HuH-7 (cell line): ENCODE measurements around the gene ARHGAP4.
A peak's percentile ranks its signal among the peaks of the same experiment; 100 is the strongest.

Experiments used
- DNase-seq: peaks from one replicate; pipeline ENCODE4 v3.0.0; 2011; ENCODE audit warnings: low spot score

The ARHGAP4 gene

DNA sequence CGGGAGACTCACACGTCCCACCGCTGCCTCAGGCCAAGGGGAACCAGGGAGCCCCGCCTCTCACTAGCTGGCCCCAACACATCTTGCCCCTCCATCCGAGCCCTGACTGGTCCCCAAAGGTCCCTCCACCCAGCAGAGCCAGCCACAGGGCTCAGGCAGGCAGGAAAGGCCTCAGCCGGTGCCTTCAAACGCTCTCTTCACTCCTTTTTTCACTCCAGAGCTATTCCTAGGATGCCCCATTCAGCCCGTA is 1.5 kb upstream of the ARHGAP4 start:
- DNase-seq, result no peak

DNA sequence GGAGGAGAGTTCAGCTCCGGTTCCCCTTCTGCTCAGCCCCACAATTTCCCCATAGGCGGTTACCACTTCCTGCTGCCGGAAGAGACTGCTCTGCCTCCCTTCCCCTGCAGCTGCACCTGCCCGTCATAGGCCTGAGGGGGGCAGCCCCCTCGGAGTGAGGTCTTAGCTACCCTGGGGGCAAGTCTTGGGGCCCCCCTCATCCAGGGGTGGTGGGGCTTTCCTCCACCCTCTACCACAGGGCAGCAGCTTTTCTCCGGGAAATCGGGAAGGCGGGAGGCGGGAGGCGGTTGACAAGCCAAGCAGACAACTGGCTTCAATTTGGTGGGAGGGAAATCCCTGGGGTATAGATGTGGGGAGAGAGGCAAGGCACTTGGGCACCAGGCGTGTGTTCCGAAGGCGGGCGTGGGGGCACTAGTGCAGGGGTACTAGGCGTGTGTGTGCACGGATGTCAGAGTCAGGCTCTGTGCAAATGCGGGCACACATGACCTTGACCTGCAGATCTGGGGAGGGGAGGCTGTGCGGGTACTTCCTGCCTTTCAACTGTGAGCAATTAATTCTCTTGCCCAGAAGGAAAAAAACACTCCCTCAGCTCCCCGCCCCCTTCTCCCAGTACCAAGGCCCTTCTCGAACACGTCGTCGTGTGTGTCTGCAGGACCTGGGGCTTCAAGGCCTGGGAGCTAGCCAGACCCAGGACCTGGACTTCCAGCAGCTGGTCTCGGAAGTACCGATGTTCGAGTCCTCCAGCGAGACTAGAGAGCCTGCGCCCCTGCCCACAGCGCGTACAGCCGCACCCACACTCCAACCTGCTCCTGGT is 1.0 kb upstream of the ARHGAP4 start:
- no peak for DNase-seq

DNA sequence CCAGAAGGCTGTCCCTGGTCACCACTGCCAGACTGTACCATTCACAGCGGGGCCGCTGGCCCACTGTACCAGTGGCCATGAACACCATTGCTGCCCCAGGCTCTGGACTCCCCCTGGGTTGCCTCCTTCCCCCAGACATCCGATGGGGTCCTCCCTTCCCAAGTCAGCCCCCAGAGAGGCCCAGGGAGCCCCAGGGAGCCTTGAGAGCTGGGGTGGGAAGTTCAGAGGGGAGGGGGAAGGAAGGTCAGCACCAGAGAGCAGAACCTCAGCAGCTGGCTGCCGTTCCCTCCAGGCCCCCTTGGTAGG is 441 bp upstream of the ARHGAP4 start:
- DNase-seq, result no peak

DNA sequence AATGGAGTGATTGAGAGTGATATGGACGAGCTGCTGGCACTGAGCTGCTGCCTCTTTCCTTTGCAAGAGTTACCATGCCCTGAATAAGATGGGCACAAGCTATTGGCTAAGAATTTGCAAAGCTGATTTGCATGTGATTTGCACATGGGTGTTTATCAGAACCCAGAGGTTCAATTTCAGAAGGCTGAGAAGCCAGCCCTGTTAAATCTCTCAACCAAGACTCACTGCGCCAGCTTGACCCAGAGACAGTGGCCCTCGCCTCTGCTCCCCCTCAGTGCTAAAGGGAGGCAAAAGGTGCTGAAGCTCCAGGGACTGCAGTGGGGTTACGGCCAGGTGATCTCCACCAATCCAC is 701 bp downstream of the ARHGAP4 start:
- no peak for DNase-seq

DNA sequence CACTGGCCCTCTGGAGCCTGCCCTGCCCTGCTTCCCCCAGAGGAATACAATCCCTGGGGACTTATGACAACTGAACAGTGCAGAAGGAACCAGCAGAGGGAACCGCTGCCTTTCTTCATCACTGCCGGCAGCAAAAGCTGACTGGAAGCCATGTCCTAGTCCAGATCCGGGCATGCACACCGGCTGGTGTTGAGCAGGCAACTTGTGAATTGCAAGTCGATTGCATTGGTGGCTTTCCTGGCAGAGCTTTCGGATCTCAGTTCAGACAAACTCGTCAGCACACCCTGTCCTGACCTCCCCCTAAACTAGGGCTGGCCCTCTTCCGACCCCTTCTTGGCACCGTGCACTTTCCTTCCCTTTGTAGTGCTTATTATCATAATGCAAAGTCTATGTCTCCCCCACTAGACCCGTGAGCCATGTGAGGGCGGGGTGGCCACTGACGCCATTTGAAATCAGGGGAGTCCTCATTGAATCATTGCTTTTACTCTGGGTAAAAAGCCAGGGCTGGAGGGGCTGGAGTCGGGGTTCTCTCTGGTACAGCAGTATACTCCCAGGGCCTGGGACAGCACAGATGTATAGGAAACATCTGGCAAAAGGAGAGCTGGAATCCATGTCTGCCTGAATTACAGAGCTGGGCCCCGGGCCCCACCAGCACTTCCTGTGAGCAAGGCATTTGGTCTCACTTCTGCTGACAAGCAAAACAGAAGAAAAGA is 1.8 kb downstream of the ARHGAP4 start:
- peak; percentile 70 for DNase-seq

DNA sequence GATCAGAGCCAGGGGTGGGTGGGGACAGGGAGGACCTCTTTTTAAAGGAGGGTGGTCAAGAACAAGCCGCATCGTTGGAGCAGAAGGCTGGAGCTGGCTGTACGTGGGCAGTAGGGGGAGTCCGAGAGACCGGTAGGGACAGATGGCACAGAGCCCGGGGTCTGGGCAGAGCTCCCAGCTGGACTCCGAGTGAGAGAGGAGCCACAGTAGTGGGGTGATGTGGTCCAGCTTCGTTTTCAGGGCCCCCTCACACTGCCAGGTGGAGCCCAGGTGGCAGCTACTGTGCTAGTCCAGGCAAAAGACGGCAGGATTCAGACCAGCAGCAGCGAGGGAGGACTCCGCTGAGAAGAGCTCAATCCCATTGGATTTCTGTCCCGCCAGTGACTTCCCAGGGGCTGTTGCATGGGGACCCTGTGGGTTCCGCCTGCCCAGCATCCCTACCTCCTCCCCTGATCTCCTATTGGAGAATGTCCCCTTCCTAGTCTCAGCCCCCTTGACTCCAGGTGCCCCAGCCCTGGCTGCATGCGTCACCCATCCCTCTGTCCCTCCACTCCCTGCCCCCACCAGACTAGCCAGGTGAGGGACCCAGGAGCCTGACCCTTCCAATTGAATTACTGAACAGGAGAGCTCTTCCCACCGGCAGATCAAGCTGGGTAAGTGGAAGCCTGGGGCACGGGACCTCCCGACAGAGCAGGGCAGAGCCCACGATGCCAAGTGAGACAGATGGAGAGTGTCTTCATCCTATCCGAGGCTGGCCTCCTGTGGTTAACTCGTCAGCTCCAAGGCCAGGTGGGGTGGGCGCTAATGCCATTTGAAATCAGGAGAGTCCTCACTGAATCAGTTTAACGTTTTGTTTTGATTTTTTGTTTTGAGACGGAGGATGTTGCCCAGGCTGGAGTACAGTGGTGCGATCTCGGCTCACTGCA is 2.9 kb downstream of the ARHGAP4 start:
- peak; percentile 83 for DNase-seq

DNA sequence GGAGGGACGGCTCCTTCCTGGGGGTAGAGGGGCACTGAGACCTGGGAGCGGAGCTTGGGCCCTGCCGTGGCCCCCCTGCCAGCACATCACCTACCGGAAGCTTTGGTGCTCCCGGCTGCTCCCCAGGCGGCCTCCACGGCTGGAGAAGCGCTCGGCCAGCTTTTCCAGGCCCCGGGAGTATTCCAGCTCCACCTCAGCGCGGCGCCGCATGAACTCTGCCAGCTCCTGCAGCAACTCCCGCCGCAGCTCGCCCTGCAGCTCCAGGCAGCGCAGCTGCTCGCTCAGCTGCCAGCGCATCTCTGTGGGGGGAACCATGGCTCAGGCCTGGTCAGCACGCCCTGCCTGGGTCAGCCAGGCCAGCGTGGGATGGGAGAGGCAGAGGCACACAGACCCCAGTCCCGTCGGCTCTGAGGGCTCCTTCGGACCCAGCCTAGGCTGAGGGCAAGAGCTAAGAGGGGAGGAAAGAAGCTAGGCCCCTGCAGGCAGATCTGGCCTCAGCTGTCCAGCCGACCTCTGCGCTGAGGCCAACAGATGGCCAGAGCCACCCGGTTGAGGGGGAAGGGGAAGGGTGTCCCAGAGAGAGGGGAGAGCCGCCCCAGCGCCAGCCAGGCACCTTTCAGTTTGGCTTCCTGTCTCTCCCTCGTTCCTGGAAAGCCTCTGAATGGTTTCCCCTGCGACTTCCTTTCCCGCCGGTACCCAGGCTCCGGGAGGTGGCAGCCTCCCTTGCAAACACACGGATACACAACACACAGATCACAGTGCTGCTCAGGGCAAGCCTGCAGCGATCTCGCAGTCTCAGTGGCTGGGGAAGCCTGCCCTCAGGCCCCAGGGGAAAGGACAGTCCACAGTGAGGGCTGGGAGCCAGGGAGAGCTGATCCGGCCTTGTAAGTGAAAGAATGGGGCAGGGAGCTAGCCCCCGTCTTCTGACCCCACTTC is 4.3 kb downstream of the ARHGAP4 start:
- no peak for DNase-seq

DNA sequence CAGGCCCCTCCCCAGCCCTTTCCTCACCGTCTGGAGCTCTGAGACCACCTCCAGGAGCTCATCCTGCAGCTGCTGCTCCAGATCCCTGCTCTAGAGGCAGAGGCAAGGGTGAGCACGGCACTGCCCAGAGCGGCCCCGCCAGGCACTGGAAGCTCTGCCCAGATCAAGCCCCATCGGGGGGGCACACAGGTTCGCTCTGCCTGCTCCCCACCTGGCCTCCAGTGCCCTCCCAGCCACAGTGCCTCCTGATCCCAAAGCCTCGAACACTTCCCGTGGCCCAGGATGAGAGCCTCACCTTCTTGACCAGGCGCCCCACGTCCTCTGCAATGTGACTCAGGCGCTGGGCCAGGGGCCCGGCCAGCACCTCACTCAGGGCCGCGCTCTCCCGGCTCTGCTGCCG is 5.0 kb downstream of the ARHGAP4 start:
- DNase-seq, result no peak

DNA sequence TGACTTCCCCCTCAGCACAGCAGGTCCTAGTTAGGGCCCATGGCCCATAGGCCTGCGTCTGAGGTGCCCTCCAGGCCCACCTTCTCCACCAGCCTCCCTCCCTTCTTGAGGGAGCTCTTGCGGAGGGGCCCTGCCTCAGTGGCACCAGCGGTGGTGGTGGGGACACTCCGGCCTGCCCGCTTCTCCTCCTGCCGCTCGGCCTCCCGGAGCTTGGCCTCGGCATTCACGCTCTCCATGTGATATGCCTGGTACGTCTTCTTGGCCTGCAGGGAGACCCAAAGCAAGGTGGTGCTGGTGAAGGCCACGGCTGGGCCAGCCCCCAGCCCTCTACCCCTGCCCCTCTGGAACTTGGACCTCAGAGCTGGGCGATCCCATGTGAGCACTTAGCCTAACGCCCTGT is 5.5 kb downstream of the ARHGAP4 start:
- no peak for DNase-seq

DNA sequence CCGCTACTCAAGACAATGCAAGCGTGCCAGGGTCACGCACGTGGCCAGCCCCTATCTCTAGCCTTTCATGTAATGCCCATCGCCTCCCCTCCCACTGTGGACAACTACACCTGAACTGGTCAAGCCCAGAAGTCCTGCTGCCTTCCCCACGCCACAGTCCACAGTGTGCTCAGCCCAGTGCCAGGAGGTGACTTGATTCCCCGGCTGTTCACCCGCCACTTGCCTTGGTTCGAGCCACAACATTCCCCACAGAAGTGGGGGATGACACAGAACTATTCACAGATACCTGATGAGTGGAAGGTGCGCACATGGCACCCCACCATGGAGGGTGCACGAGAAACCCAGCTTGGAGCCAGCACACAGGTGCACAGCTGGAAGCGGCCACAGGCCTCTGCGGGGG is 6.8 kb downstream of the ARHGAP4 start:
- no peak for DNase-seq

DNA sequence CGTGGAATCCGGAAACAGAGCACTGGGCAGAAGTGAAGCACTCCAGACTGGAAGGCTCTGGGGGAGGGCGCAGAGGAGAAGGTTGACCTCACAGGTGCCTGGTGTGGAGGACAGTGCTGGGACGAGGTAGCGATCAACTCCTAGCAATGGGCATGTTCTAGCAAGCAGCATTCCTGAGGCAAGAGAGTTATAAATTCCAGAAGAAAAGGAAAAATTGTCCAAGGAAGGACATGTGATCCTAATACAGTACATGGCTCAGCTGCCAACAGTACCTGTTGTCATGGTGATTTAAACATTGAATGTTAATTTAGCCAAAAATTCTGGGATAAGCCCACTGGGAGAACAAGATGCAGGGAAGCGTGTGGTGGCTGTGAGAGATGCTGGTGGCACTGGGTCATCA is 8.2 kb downstream of the ARHGAP4 start:
- DNase-seq, result no peak

DNA sequence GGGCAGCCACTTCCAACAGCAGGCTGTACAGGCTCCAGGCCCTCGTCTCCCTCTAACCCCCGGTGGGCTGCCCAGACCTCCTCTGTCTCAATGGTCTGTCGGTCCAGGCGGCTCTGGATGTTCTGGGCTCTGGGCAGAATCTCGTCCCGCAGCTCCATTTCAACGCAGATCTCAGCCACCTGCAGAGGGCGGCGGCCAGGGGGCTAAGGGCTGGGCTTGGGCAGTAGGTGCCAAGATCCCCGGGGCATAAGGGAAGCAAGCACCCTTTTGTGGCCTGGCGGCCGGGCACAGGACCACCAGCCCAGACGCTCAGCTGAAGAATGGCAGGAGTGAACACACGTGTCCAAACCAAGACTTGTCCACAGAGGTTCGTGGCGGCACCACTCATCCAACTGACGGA is 12.4 kb downstream of the ARHGAP4 start:
- DNase-seq, result no peak

DNA sequence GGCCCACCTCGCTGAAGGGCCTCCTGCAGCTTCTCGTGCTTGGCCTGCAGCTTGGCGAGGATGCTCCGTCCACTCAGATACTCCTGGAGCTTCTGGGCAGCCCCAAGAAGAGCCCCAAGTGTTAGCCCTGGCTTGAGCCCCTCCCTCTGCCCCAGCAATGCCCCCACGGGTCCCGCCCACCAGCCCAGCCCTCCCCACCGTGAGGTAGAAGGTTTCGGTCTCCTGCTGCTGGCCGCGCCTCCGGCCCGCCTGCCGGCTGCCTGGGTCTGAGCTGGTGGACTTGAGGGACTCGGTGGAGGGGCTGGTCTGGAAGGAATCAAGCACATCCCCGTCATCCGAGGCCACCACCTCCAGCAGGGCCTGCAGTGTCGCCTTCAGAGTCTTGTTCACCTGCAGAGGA is 12.9 kb downstream of the ARHGAP4 start:
- no peak for DNase-seq

DNA sequence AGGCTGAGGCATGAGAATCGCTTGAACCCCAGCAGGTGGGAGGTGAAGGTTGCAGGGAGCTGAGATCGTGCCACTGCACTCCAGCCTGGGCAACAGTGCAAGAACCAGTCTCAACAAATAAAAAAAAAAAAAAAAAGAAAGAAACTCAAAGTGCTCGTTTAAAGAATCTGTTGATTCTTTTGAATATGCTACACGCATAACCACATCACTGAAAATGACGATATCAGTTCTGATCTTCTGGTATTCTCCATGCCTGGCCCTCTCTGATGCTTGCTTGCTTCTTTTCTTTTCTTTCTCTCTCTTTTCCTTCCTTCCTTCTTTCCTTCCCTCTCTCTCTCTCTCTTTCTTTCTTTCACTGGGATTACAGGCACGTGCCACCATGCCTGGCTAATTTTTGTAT is 14.3 kb downstream of the ARHGAP4 start:
- no peak for DNase-seq

DNA sequence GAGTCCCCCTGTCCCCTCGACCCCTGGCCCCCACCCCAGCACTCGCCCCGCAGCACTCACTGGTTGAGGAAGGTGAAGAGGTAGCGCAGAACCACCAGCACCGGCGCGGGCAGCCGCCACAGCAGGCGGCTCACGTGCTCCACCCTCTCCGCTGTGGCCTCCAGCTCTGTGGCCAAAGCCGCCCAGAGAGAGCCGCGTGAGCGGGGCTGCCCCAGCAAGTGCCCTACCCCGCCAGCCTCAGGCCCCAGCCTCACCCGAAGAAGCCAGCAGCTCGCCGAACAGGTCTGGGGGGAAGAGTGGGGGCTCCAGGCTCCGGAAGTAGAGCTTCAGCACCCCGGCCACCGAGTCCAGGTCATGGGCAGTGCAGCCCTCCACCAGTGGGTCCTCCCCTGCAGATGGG is 15.6 kb downstream of the ARHGAP4 start:
- DNase-seq, result no peak

DNA sequence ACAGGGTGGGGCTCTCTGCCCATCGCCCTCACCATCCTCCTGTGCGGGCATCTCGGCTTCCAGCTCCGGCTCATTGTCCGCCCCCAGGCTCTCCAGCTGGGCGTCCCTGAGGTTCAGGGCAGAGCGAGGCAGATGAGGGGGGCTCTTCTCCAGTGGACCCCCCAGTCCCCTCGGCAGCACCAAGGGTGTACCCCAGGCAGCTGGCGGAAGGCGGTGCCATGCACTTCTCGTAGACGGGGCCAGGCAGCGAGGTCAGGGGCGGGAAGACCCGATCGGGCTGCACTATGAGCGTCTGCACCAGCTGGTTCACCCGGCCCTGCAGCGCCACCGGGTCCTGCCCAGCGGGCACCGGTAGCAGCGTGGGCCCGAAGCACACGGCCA is 16.1 kb downstream of the ARHGAP4 start:
- no peak for DNase-seq

DNA sequence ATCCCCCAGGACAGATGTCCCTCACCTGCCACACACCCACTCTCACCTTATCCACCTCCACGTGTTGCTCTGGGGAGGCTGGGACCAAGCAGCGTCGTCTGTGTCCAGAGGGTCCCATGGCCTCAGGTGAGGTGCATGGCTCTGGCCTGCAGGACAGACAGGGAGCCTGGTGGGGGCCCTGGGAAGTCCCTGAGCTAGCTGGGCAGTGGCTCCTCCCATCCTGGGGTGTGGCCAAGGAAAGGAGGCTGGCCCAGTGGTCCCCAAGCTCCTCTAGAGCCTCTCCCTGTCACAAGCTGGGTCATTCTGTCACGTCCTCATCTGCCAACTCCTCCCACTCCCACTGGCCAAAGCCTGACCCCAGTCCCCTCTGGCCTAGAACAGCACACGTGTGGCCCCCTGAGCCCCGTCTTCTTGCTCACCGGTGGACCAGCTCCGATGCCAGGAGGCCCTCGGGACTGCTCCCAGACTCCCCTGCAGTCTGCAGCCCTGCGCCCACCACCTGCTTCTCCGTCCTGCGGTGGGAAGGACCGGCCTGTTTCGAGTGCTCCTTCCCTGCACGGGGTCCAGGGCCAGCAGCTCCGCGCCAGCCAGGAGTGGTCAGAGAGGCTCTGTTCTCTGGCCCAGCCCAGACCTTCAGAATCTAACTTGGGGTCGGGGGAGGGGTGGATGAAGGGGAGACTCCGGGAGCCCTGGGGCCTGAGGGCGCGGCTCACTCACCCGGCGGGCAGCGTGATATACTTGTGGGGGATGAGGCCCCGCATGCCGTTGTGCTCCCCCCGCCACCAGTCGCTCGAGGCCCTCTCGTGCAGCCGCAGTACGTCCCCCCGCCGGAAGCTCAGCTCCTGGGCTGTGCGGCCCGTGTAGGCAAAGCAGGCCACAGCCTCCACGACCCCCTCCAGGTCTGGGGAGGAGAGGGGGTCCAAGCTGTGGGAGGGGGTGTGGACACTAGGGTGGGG is 16.8 kb downstream of the ARHGAP4 start:
- no peak for DNase-seq

DNA sequence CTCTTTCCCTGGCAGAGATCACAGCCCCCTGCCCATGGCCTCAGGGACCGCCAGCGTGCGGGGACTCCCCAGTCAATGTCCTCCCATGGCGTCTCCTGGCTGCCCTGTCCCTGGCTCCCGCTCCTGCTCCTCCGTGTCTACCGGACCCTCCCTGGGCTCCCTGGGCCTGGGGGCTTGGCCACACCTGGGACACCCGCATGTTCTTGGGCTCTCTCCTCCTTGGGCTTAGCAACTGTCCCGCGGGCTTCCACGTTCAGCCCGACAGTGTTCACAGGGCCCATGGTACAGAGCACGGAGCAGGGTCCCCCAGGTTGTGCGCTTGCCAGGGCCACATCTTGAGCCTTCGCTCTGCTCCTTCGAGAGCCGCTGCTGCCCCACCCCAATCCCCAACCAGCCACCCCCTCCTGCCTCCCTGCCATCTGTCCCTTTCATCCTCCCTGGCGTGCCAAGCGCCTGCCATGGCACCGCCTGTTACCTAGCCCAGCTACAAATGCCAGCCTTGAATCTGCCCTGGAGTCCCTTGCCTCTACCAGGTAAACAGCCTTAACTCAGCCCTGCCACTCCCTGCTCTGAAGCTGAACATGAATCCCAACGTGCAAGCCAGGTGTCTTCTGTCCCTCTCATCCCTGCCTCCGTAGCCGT is 17.7 kb downstream of the ARHGAP4 start:
- no peak for DNase-seq

DNA sequence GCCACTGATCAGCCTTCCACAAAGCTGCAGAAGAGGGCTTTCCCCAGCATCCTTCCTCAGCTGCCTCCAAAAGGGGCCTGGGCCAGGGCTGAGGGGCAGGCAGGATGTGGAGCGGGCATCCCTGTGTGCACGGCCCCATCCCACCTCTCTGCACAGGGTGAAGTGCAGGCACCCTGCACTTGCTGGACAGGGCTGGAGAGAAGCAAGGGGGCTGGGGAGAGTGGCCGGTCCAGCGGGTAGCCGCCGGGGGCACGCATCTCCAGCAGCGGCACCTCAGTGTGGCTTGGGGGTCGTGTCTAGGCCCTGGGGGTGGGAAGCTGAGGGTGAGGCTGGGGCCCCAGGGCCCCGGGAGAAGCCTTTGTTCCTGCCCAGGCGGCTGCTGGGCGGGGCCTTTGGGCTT is 18.6 kb downstream of the ARHGAP4 start:
- DNase-seq, result no peak

DNA sequence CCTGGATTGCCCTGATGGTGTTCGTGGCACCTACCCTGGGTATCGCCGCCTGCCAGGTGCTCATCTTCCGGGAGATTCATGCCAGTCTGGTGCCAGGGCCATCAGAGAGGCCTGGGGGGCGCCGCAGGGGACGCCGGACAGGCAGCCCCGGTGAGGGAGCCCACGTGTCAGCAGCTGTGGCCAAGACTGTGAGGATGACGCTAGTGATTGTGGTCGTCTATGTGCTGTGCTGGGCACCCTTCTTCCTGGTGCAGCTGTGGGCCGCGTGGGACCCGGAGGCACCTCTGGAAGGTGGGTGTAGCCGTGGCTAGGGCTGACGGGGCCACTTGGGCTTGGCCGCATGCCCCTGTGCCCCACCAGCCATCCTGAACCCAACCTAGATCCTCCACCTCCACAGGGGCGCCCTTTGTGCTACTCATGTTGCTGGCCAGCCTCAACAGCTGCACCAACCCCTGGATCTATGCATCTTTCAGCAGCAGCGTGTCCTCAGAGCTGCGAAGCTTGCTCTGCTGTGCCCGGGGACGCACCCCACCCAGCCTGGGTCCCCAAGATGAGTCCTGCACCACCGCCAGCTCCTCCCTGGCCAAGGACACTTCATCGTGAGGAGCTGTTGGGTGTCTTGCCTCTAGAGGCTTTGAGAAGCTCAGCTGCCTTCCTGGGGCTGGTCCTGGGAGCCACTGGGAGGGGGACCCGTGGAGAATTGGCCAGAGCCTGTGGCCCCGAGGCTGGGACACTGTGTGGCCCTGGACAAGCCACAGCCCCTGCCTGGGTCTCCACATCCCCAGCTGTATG is 19.7 kb downstream of the ARHGAP4 start:
- no peak for DNase-seq
